HG03108 (cell line): Measurements from ENCODE around the gene GMPPA.

ENCODE experiments used
- ATAC-seq: cut with Tn5 transposase; IDR thresholded peaks from one replicate; pipeline ENCODE4 v1.9.1; 2021; ENCODE audit warnings: moderate library complexity; ENCODE audit not compliant: unreplicated experiment

Gene GMPPA

DNA sequence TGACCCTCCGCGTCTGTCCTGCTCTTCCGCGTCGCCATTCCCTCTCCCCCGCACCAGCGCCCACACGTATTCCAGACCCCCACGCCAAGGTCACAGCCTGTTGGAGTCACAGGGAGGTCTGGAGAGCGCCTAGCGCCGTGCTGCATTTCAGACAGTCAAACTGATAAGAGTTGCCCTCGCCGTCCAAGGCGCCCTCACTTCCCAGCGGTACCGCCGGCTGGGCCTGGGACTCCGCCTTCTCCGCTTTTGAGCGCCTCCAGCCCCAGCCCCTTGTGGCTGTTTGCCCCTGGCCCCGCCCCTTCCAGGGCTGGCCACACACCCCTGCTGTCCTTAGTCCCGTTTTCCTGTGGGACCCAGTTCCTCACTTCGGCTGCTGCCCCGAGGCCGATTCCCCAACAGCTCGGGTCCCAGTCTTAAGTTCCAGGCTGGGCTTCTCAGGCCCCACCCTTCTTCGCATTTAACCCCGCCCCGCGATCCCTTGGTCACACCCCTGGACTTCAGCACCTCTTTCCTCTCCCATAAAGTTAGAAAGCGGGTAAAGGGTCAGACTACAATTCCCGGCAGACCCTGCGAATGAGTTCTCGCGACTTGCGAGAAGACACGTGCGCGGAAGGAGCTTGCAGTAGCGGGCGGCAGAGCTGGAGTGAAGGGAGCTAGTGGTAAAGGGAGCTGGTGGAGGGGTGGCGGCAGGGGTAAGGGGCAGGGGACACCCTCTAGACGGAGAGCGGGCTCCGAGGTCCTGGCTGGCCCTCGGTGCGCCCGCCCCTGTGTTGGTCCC, at the start of gene GMPPA:
GMPPA (plus strand) TSS at position 612 of the 778 bp plus-strand sequence. CDS start 1,085 bp downstream, outside the sequence.
- ATAC-seq: peak; percentile 91

GRCh38 chr2:219449609-219450008, 49.1 kb upstream of the GMPPA start:
- no peak for ATAC-seq

DNA sequence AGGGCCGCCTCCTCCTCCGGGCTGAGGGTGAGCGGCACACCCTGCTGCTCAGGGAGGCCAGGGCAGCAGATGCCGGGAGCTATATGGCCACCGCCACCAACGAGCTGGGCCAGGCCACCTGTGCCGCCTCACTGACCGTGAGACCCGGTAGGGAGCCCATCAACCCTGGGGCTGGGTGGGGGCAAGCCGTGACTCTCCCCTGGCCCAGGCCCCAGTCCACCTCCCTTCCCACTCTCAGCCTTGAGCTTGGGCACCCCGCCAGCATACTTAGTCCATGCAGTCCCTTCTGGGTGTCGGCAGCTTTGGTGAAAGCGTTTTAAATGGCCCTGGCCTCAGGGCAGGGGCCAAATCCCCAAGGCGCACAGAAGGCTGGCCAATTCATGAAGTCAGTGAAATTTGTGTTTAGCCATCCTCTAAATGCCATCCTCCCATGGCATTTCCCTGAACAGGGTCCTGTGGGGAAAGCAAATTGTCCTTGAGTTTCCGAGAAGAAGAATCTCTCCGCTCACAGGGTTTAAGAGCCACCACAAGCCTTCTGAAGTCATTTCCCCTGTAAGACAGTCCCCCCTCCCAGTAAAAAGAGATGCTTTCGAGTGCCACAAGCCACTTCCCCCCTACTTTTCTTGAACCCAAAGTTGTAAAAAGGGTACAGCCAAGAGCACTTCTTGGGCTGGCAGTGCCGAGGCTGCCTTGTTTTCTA, 46.9 kb upstream of the GMPPA start:
- ATAC-seq: no peak

DNA sequence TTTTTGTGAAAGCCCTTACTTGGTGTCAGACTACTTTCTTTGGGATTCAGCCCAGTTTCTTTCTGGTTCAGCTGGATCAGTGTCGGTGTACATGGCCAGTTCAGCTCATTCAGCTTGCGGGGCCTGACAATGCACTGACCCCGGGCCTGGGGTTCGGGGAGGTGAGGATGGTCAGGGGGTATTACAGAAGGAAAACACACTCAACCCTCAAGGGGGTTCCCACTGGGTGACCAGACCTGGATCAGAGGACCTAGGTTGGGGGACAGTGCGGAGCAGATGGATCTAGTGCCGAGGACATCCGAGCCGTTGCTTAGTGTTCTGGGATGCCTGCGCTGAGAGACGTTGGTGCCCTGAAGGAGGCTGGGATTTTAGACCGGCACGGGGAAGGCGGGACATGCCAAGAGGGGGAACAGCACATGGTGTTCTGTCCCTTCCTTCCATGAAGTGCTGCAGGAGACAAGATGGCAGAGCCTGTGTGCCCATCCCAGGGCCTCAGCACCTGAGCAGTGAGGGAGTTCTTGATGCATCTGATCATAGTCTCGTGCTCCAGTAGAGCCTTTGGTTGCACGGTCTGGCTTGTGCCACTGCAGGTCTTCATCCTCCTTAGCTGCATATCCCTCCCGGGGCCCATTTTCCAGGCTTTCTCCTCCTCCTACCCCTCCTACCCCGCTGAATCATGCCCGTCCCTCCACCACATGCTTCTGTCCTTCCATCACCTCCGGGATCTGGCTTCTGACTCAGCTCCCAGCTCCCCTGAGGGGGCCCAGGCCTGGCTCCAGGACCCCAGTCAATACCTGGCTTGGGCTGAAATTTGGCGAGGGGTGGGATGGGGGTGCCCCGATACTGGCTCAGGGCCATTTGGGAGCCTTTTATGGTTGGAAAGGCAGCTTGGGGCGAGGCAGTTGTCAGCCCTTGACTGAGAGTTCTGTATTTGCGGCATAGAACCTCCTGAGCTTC, 46.1 kb upstream of the GMPPA start:
- ATAC-seq: no peak

- no peak for ATAC-seq
Measured at GRCh38 chr2:219453671-219454590, 44.8 kb upstream of the GMPPA start.

DNA sequence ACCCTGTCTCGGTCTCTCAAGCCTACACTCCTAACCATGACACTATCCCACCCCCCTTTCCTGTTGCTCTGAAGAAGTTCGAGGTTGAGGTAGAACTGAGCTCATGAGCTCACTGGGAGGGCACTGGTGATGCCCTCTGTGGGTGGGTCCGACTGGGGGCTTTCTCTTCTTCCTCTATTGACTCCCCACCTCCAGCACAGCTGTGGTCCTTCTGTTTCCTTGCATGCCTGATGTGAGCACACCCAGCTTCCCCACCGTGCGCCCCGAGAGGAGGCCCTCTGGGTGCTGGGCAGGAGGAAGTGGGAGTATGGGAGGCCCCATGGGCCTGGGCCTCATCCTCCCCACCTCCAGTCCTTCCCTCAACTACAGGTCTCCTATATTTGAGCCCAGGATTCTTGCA, 43.1 kb upstream of the GMPPA start:
- ATAC-seq: no peak

GRCh38 chr2:219457784-219458369, 40.8 kb upstream of the GMPPA start:
- ATAC-seq: no peak

DNA sequence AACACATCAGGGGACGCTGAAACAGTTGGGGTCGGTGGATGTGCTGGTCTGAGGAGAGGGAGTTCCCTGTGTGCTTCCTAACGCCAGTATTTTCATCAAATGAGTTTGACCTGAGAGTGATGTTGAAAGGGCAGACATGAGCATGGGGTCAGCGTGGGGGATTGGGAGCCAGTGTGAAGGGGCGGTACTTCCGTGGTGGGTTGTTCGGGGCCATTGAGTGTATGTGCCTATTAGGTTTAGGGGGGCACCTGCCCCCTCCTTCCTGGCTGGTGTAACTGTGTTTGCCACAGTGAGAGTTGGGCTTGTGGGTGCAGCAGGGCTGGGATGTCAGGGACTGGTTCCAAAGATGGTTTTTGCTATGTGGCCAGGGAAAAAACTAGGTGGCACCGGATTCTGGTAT, 39.7 kb upstream of the GMPPA start:
- no peak for ATAC-seq

- no peak for ATAC-seq
Measured at GRCh38 chr2:219459460-219460311, 39.0 kb upstream of the GMPPA start.

- ATAC-seq: no peak
Measured at GRCh38 chr2:219460424-219460926, 38.2 kb upstream of the GMPPA start.

DNA sequence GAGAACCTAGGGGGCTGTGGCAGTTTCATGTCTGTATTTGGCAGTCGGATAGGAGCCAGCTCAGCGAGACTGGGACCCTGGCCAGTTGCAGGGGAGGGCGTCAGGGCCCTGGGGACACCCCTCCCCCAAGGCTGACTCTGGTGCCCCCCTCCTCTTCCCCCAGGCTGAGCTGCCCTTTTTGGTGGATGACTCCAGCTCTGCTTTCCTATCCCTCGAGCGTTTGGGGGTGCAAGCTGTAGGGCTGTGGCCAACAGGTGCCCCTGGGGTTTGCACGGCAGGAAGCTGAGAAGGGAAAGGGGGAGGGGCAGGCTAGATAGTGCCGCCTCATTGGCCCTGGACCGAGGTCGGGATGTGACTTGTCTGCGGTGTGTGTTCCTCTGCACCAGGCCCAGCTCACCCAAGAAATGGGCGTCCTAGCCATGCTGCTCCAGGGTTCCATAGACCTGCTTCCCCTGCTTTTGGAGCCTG, 37.6 kb upstream of the GMPPA start:
- ATAC-seq: no peak

DNA sequence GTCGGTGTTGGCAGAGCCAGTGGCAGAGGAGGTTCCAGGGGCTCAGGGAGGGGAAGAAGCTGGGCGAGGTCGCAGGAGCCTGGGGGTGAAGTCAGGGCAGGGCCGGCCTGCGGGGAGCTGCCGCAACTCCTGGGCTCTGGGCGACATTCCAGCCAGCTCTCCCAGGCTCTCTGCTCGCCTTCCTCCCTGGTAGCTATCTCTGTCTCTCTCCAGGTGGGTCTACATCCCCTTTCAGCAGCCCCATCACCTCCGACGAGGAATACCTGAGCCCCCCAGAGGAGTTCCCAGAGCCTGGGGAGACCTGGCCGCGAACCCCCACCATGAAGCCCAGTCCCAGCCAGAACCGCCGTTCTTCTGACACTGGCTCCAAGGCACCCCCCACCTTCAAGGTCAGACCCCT, 37.0 kb upstream of the GMPPA start:
- ATAC-seq: no peak

- no peak for ATAC-seq
Measured at GRCh38 chr2:219462349-219462748, 36.3 kb upstream of the GMPPA start.

DNA sequence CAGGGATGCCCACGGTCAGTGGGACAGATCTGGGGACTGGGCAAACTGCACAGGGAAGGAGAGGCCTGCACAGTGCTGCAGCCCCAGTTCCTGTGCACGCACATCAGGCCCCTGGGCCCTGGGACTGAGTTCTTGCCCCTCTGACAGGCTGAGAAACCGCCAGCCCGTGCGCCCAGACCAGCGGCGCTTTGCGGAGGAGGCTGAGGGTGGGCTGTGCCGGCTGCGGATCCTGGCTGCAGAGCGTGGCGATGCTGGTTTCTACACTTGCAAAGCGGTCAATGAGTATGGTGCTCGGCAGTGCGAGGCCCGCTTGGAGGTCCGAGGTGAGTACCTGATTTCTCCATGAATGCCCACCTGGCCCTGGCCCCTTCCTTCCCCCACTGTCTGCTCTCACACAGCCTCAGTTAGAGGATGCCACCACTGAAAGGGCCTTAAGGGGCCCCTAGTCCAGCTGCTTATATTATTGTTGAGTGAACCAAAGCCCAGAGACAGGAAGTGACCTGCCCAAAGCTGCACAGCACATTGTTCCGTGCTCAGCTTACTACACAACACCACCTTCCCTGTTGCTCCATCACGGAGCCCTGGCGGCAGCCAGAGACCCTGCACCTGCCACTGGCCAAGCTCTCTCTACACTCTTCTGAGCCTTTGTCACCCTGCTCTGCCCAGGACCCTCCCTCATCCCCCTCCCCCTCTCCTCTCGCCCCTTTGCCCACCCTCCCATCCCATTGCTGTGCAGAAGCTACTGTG, 34.2 kb upstream of the GMPPA start:
- ATAC-seq: no peak

DNA sequence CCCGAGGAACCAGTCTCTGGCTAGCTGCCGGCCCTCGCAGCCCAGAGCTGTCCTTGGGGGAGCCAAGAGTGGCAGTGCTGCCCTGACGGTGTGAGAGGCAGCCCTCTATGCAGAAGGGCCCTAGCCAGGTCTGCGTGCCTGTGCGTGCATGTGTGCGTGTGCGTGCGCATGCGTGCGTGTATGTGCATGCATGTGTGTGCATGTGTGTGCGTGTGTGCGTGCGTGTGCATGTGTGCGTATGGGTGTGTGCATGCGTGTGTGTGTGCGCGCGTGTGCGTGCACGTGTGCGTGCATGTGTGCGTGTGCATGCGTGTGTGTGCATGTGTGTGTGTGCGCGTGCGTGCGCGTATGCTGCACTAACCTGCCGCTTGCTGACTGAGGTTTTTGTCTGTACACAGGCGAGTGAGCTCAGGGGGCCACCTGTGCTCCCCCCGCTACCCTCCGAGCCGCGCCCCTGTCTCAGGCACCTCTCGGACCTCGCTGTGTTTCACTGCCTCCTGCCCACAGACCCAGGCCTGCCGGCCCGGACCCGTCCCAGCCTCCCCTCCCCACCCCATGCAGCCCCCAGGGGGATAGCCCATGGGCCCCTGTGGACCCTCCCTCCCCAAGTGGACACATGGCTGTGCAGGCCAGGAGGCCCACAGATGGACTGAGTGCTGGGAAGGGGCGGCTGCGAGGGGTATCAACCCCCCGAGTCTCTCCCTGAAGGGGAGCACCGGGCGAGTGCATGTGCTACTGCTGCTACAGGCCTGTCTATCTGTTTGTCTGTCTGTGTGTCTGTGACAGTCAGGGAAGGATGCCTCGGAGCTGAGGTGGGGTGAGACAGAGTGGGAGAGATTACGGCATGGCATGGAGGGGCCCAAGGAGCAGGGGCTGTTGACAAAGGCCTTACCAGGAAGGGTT, 32.8 kb upstream of the GMPPA start:
- ATAC-seq: no peak

DNA sequence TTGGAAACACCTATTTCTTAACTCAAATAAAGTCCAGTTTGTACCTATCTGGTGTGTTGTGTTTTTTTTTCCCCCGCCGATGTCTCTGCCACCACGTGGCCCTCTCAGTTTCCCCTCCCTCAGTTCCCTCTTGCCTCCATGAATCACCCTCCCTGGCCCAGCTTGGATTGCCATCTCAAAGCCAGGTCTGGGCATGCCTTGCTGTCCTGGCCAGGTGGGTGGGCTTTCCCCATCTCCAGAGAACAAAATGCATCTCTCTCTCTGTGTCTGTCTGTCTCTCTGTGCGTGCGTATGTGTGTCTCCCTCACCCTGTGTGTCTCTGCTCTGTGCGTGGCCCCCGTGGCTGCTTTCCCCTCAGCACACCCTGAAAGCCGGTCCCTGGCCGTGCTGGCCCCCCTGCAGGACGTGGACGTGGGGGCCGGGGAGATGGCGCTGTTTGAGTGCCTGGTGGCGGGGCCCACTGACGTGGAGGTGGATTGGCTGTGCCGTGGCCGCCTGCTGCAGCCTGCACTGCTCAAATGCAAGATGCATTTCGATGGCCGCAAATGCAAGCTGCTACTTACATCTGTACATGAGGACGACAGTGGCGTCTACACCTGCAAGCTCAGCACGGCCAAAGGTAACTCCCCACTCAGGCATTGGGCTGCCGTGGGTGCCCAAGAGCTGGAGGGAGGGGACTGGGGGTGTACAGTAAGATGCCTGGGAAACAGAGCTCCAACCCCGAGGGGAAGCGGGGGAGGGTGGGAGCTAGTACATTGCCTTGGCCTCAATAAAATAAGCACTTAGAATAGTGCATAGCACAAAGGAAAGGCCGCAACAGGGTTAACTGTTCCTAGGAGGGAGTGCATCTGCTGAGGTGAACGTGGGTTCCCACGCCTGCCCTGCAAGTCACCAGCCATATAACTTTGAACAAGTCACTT, 31.6 kb upstream of the GMPPA start:
- ATAC-seq: no peak
